HG02759 (cell line): Measurements from ENCODE around the gene NETO2.

Experiments
- ATAC-seq: cut with Tn5 transposase; IDR thresholded peaks from one replicate; pipeline ENCODE4 v1.9.1; 2021; ENCODE audit warnings: mild to moderate bottlenecking, moderate library complexity; ENCODE audit not compliant: unreplicated experiment

The NETO2 gene

DNA sequence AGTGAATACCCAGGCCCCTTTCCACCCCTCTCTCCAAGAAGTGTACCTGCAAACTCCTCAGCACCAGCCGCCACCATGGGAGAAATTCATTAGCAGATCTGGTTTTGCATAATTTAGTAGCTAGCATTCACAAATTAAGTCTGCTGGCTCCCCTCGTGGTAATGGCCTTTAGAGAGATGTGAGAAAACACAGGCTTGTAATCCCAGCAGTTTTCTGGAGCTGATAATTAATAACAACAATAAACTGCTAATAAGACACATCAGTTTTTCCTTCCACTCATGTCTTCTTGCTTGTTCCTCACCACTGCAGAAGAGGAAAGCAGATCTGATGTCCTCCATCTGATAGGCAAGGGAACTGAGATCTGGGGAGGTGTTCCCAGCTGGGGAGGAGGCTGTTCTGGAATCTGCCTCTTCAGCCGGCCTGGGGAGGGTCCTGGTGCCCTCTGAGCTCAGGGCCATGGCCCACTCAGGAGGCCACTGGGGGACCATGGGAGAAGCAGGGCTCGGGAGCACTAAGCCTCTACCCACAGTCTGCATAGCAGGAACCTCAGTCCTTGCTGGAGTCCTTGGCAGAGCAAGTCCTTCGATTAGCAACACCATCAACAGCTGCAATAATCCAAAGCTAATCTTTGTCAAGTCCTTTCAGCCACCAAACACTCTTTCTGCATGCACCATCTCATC, 96.1 kb downstream of the NETO2 start:
- no peak for ATAC-seq

DNA sequence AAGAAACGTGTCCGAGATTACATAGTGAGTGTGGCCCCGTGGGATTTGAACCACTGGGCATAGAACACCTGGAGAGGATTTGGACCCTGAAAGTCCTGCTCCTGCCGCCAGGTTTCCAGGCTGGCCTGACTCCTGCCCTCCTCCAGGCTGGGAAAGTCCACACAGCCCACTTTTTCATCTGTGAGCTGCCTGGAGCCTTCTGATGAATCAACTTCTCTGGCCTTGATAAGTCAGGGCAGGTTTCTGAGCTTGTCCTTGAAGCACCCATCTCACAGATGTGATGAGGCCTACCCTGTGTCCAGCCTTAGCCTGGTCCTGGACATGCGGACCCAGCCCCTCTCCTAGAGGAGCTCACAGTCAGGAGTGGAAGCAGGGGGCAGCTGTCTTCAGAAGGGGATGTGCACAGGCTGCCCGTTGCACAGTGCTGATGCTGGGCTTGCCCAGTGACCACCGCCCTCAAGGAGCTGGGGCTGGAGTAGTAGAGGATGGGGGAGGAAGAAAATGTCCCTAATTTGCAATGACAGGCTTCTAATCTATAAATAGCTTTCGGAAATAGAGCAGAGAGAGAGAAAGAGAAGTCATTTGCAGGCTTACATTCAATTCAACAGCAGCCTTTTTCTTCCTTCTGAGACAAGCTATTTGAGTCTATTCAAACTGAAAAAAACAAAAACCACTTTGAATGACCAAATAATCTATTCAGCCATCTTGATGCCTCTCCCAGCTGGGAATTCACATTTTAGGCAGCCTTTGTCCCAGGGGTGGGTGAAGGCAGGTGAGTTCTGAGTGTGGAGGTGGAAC, 96.8 kb downstream of the NETO2 start:
- ATAC-seq = peak; percentile 52

DNA sequence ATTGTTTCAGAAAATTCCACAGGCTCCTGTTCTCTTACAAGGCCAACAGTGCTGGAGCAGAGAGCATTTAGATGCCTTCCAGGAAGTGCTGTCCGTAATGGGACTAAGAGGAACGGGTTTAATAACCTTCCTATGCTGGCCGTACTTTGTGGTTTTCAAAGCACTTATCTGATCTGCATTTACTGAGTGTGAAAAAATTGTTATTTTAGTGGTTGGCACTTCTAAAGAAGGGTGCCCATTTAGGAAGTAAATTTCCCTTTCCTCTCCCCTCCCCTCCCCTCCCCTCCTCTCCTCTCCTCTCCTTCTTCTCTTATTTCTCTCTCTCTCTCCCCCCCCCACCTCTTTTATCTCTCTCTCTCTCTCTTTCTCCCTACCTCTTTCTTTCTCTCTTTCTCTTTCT, 98.3 kb downstream of the NETO2 start:
- no peak for ATAC-seq

DNA sequence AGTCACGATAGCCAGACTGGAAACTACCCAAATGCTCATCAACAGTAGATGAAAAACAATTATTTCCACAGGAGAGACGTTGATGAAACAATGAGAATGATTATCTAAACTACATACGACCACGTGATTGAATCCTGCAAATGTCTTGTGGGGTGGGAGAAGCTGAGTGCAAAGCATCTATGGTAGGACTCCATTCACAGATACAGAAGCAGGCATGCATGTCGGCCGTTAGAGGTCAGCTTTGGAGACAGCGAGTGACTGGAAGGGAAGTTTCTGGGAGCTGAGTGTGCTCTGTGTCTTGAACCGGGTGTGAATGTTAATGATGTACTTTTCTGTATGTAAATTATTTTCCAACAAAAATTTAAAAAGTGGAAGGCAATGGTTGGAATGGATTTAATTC, 98.7 kb downstream of the NETO2 start:
- ATAC-seq = no peak

DNA sequence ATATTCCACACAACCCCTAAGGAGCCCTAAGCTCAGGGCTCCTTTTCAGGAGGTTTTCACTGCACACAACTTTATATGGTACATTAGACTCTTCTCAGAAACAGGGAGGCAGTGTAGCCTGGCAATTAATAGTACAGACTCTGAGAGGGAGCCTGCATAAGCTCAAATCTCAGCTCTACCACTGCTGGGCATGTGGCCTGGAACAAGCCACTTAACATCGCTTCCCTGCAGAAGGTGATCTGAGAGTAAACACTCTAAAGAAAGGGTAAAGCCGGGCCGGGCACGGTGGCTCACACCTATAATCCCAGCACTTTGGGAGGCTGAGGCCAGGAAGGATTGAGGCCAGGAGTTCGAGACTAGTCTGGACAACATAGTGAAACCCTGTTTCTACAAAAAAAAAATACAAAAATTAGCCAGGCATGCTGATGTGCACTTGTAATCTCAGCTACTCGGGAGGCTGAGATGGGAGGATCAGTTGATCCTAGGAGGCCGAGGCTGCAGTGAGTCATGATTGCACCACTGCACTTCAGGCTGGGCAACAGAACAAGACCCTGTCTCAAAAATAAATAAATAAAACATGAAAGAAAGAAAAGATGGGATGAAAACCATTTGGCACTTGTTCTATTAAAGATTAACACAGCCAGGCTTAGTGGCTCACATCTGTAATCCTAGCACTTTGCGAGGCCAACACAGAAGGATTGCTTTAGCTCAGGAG, 99.6 kb downstream of the NETO2 start:
- ATAC-seq = no peak

DNA sequence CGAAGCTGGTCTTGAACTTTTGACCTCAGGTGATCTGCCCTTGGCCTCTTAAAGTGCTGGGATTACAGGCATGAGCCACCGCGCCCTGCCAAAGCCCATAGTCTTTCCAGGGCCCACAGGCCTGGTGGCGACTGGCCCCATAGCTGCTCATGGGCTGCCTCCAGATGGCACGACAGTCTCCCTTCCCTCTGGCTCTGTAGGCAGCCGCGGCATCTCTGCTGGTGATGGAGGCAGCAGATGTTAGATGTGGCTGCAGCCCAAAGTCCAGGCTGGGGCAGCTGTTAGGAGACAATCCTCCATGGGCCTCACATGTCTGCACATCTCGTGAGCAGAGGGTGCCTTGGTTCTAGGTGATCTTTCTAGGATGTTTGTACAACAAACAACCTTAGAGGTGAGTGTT, 100.5 kb downstream of the NETO2 start:
- no peak for ATAC-seq

DNA sequence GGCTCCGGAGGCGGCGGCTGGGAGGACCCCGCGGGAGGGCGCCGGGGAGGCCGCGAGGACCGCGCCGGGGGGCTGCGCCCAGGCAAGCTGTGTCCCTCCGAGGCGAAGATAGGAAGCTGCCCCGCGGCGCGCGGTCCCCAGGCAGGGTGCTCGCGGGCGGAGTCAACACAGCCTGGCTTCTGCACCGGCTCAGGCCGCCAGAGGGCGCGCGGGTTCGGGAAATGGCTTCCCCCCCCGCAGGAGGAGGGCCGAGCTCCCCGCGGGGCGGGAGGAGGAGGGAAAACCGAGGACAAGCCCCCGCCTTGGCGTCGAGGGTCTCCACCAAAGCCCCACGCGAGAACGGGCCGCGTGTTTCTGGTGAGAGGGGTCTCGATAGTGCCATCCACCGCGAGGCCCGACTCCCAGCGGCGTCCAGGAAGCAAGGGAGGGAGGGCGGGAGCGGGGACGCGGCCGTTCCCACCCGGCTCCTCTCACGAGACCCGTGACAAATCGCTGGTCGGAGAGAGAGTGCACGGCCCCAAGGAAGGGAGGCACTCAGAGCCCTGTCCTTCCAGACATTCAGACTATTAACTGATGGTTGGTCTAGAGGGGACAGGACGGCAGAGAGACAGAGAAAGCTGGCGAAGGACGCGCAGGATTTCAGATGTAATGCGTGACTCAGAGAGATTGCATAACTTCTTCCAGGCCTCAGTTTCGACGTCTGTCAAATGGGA, 105.8 kb downstream of the NETO2 start:
- ATAC-seq = peak; percentile 93

DNA sequence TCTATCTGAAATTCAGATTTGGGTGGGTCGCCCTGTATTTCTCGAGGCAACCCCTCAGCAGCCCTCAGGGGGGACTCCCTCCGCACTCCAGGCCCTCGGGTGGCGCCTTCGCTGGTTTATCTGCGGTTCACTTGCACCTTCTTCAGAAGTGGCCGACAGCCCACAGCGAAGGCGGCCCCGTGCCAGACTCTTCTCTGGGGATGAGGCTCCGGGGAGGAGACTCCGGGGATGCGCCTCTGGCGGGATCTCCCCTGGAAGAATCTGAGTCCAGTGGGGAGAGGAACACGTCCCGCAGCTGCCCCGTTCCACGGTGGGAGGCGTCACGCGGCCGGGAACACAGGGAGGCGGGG, 106.4 kb downstream of the NETO2 start:
- ATAC-seq = peak; percentile 45

DNA sequence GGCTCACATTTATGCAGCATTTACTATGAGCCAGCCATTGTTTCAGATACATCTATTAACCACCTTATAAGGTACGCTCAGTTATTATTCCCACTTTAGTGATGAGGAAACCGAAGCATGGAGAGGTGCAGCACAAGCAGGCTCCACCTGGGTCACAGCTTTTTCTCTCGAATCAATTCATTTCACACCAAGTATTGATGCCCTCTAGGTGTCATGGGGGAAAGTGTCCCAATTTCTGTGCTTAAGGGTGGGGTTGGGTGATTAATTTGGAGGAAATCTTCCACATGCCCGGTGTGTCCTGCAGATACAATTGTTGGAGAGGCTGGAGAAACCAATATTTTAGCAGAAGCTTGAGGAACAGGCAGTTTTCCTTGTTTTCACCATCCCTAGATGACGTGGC, 107.5 kb downstream of the NETO2 start:
- ATAC-seq = no peak

DNA sequence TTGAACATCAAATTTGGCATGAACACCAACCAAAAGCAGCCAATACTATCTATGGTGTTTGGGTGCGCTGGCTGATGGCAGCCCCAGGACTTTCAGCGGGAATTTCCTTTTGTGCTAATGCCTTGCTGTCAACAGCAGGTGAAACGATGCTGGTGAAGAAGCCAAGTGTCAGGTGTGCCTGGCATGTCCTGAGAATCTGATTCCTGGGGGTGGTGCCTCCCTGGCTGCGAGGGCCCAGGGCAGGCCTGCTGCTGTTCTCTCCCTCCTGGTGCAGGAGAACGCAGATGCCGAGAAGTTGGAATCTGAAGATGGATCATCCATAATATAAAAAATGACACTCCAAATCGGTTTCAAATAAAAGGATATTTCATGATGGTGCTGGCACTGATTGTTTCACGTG, 108.3 kb downstream of the NETO2 start:
- no peak for ATAC-seq

DNA sequence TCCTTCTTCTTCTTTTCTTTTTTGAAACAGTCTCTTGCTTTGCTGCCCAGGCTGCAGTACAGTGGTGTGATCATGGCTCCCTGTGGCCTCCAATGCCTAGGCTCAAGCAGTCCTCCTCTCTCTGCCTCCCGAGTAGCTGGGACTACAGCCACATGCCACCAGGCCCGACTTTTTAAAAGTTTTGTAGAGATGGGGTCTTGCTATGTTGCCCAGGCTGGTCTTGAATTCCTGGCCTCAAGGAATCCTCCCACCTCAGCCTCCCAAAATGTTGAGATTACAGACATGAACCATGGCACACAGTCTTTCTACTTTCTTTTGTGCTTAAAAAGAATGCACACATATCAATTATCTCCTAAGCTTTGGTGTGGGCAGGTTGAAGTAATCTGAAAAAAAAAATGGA, 109.3 kb downstream of the NETO2 start:
- no peak for ATAC-seq

DNA sequence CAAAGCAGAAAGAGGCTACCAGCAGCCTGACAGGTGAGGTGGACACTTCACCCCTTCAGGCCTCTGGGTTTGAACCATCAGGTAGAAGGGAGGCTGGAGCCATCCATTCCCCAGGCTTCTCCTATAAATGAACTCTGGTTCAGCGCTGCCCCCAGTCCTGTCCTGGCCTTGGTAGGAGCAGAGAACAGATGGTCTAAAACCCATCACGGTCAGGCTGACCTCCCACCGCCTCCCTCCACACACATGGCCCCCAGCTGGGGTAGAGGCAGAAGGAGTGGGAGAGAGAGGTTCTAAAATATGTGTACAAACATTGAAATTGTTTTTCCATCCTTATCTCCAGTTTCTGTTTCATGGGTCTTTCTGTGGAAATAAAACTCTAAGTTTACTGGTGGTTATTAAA, 110.6 kb downstream of the NETO2 start:
- ATAC-seq = no peak

DNA sequence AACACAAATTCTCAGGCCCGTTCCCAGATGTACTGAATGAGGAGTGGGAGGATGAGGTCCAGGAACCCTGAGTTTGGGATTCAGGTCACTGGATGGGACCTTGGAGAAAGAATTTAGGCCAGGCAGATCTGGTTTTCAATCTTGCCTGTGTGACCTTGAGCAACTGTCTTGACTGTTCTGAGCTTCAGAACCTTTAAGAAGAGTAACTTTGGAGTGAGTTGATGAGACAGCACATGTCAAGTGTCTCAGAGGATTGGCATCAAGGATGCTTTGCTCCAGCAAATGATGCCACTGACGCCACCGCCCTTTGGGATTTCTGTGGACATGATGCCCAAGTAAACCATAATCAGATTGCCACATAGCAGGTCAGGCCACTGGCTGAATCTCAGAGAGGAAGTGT, 114.0 kb downstream of the NETO2 start:
- ATAC-seq = no peak

DNA sequence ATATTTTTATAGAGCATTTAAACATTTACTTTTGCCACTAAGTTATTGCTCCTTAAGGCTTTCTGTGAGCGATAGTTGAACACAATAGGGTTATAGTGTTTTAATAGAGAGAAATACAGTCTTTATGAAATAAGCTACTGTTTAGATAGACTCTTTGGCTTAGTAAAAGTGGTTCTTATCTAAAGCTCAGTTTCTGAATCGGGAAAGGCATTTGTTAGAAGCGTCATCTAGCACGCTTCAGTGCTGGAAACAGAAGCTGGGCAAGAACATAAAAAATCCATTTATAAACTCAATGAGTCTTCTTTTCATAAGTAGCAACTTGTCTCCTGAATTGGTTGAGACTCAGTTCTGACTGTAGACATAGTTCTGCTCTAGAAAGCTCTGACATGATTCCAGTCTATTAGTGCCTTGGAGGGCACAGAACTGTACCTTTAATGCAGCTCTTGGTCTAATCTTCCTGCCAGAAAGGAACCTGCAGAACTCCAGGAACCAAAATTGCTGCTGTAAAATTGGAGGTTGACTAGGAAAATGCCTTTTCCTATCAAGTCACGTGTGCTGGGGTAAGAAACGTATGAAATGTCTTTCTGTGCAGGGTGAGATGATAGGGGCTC, 114.9 kb downstream of the NETO2 start:
- no peak for ATAC-seq
